Skeletal muscle cell (primary cell): ENCODE results near the gene THEM5.
"Not testable (repeated sequence)": the region's sequence is repeated elsewhere in the genome, so short reads cannot be mapped to it uniquely, and the experiment has no call there.

Experiments used
- DNase-seq: peaks from one replicate; pipeline ENCODE4 v3.0.0-alpha.2; 2010; ENCODE audit warnings: low read depth
- H3K4me3 ChIP-seq: 2 replicates; pipeline ENCODE4 v1.5.1; 2011; ENCODE audit warnings: low read depth, mild to moderate bottlenecking, control low read depth, low read length, moderate library complexity

THEM5 gene

DNA sequence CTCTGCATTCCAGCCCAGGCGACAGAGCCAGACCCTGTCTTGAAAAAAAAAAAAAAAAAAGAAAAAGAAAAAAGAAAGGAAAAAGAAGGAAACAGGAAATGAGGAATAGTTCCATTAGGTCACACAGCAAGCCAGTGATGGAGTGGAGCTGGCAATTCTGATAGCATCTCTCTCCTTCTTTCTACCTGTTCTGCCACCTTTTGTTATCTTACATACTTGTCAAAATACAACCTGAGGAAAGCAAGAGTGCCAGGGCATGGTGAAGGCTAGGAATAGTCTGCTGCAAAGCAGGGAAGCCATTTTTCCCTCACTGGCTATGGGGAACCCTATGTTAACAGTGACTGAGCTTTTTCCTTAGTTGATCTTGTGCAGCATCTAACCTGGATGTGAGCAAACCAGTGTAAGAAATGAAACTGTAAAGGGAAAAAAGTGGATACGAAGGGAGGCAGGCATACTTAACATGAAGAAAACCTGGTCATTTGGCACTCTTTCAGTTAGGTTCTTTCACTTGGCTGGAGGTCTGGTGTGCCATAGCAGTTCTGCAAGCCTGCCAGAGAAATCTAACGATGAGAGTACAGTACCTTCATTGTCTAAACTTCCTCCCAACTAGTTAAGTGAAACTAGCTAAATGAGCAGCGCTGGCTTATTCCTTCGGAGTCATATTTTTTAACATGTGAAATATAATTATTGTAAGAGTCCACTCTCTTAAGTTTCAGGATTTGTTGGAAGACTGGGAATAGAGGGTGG is 17.9 kb upstream of the THEM5 start:
- no peak for DNase-seq
- H3K4me3 ChIP-seq = no peak overlapping the region

GRCh38 chr1:151868486-151868885 is 15.0 kb upstream of the THEM5 start:
- no peak for DNase-seq
- H3K4me3 ChIP-seq = no peak overlapping the region

DNA sequence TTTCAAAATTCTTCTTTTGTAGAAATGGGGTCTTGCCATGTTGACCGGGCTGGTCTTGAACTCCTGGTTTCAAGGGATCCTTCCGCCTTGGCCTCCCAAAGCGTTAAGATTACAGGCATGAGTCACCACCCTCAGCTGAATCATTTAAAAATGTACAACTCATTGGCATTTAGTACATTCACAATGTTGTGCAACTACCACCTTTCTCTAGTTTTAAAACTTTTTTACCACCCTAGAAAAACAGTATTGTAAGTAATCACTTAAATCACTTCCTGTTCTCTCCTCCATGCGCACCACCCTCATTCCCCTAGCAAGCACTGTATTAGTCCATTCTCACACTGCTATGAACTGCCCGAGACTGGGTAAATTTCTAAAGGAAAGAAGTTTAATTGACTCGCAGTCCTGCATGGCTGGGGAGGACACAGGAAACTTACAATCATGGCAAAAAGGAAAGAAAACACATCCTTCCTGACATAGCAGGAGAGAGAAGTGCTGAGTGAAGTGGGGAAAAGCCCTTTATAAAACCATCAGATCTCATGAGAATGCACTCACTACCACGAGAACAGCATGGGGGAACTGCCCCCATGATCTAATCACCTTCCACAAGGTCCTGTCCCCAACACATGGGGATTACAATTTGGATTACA is 14.4 kb upstream of the THEM5 start:
- DNase-seq = peak; percentile 65
- H3K4me3 ChIP-seq = no peak overlapping the region

DNA sequence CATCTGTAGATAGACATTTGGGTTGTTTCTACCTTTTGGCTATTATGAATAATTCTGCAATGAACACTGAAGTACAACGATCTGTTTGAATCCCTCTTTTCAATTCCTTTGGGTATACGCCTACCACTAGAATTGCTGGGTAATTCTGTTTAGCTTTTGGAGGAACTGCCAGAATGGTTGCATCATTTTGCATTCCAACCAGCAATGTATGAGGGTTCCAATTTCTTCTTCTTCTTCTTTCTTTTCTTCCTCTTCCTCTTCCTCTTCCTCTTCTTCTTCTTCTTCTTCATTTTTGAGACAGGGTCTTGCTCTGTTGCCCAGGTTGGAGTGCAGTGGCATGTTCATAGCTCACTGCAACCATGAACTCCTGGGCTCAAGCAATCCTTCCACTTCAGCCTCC is 13.8 kb upstream of the THEM5 start:
- no peak overlapping the region for H3K4me3 ChIP-seq
- peak; percentile 28 for DNase-seq

DNA sequence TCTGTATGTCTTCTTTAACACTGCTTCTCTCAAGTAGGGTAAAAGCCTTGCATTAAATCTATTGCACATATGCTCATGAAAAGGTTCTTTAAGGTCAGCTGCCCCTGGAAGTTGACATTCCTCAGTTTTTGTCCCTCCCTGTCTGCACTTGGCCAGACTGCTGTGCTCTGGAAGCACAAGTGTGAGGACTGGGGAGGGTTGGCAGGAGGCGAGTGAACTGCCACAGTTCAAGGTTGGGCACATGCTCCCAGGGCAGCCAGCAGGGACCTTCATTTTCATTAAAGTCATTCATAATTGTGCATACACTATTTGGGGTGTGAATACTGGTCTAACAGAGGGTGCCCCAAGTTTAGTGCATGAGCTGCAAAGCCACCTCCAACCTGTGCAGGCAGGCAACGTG is 10.9 kb upstream of the THEM5 start:
- no peak for DNase-seq
- H3K4me3 ChIP-seq = no peak overlapping the region

DNA sequence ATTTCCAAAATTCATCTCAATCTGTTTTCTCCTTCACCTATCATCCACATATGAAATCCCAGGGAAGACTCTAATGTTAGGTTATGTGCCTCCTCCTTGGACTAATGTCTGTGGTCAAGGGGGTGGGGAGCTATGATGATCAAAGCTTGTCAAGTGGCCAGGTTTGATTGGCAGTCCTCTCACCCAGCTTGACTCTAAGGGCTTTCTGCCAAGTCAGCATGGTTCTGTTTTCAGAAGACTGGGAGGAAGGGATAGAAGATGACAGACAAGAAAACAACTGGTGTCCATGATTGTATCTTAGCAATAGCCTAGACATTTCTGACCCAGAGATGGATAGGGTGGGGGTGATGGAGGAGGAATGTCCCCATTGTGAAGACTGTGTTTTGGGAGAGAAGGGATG is 9.1 kb upstream of the THEM5 start:
- DNase-seq = no peak
- no peak overlapping the region for H3K4me3 ChIP-seq

DNA sequence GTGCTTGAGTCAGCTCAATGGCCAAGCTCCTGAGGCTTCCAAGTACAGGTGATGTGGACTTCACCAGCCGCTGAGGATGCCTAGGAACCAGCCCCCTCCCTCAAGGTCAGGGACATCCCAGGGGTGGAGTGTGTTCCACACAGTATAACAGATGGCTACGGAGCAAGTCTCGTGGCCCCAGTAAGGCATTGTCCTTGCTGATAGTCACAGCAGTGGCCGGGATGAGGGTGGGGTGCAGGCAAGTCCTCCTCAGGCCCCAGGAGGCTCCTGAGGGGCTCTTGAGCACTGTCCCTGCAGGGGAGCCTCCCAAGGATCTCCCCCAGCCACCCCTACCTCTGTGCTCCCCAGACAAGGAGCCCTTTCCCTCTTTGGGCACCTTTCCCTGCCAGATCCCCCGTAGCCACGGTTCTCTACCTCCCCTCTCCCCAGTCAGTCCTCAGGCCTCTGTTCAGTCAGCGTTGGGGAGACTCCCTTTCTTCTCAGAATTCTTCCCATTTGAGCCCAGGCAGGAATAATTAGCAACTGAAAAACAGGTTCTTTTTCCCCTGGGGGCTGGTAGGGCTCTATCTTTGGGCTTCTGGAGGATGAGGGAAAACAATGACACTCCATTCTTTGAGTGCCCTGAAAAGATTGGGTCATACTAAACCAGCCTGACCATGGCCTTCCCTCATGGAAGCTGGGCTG is 7.1 kb upstream of the THEM5 start:
- DNase-seq = no peak

GRCh38 chr1:151859891-151860293 is 6.4 kb upstream of the THEM5 start:
- H3K4me3 ChIP-seq = no peak overlapping the region
- no peak for DNase-seq

More for the DNA sequence above, 7.1 kb upstream of the THEM5 start:
- no peak overlapping the region for H3K4me3 ChIP-seq

DNA sequence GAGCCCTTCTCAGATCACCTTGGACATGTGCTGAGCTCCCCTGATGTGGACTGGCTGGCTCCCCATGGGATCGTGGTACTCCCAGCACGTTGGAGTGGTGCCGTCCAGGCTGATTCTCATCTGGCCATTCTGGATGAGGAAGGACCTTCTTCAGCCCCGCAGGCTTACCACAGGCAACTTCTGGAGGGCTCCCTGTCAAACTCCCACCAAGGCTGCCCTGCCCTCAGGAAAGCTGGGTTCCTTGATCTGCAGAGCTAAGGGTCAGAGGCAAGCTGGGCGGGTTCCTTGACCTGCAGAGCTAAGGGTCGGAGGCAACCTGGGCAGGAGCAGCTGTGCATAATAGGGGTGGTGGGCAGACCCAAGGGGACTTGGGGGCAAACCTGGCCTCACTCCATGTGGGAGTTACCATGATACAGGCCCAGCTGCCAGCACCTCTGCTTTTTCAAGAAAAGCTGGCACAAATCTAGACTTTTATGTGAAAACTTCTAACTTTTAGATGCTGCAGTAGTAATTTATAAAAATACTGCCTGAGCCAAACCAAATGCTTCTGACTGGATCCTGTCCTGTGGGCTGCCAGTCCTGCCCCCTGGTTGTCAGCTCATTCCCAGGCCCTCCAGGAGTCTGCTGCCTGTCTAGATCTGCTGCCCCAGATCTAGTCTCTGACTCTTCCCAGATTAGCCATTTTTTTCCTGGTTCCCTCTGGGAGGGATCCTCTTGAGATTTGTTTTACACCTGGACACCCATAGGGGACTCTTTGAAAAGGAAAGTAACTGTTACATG is 5.6 kb upstream of the THEM5 start:
- no peak for DNase-seq
- H3K4me3 ChIP-seq = no peak overlapping the region

DNA sequence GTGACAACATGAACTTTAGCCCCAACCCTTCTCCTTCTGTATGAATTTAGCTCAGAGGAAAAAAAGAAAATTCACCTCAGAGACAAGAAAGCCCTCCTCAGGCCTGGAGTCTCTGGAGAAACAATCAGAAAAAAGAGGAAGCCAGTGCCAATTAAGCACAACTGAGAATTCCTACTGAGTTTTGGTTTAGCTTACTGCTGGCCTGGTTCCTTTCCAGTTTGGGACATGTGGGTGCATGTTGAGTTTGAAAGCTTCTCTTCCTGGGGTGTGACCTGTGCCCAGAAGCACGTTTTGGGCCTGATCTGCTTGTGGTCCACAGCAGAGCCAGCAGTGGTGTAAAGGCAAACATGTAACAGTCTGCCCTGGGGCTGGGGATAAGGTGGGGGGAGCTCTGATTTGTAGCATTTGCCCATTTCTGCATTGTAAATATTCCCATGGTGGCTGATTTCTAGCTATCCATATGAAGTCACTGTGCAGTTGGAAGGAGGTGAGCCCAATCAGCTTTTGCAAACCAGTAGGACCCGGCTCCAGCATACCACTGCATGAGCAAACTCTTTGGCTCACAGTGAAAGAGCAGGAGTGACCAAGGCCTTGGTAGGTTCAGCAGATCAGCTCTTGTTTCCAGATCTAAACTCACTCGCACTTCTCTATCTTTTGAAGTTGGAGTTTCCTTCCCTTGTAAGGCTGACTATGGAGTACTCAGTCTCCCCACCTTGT is 4.7 kb upstream of the THEM5 start:
- H3K4me3 ChIP-seq = no peak overlapping the region
- no peak for DNase-seq

- H3K4me3 ChIP-seq = no peak overlapping the region
- no peak for DNase-seq
Observed at GRCh38 chr1:151855933-151856332, 2.4 kb upstream of the THEM5 start.

GRCh38 chr1:151855516-151855915 is 2.0 kb upstream of the THEM5 start:
- not testable (repeated sequence) for DNase-seq, H3K4me3 ChIP-seq

- DNase-seq = no peak
- no peak overlapping the region for H3K4me3 ChIP-seq
Observed at GRCh38 chr1:151854658-151855057, 1.1 kb upstream of the THEM5 start.

- no peak for DNase-seq
- no peak overlapping the region for H3K4me3 ChIP-seq
Observed at GRCh38 chr1:151852733-151853132, 779 bp downstream of the THEM5 start.

DNA sequence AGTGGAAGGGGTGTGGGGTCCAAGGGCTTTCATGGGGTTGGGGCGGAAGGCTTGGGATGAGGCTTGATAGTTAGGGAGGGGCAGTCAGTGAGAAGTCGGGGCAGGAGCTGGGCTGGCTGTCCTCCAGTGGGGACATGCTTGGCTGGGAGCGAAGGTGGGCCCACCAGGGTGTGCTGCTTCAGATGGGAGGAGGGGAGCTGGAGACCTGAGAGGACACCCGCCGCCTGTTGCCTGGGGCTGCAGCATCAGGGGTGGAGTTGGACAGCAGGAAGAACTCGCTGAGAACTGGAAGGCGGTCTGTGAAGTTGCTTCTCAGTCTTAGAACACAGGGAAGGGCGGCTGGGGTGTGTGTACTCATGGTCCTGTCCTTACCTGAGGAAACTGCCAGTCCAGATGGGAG is 1.6 kb downstream of the THEM5 start:
- H3K4me3 ChIP-seq = no peak overlapping the region
- DNase-seq = no peak

DNA sequence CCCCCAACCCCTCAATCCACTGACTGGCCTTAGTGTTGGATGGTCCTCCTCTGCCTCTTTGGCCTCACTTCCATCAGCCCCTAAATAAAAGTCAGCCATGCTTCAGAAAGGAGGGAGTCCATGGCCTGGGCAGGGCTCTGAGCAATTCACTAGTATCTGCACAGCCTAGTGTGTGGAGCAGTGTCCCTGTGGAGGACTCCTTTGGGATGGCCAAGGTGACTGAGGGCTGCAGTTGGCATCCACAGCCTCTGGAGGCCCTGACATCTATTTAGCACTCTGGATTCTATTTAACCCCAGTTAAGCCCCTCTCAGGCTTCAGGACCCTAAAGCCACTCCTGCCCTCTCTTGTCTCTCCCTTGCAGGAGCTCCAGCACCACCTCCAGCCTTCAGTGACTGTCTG is 3.6 kb downstream of the THEM5 start:
- H3K4me3 ChIP-seq = no peak overlapping the region
- DNase-seq = no peak

DNA sequence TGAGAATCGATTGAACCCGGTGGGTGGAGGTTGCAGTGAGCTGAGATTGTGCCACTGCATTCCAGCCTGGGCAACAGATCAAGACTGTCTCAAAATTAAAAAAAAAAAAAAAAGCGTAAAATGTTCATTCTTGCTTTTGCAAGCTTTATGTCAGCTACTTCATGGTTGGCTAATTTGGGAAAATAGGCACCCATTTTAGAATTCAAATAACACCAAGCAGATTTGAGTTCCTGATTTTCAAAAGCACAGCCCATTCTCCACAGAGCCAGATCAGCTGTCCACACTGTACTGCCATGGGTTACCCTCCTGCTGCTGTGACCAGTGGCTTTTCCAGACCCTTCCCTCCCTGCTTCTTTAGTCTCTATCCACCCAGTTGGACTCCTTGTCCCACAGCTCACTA is 4.4 kb downstream of the THEM5 start:
- no peak for DNase-seq
- H3K4me3 ChIP-seq = no peak overlapping the region

- no peak for DNase-seq
Observed at GRCh38 chr1:151847867-151848596, 5.5 kb downstream of the THEM5 start.

More at GRCh38 chr1:151847867-151848596, 5.5 kb downstream of the THEM5 start:
- no peak overlapping the region for H3K4me3 ChIP-seq
